VCaP (cell line): Measurements from ENCODE around the gene RBX1.
A peak's percentile ranks its signal among the peaks of the same experiment; 100 is the strongest.

Experiments
- H3K27ac ChIP-seq: fragments of 450-650 bp; 2 replicates; pipeline ENCODE4 v1.5.1; 2017
- CTCF ChIP-seq: fragments of 450-650 bp; conservative IDR thresholded peaks from 2 replicates; pipeline ENCODE4 v1.5.1; 2017; ENCODE audit warnings: mild to moderate bottlenecking, moderate library complexity

RBX1 gene

GRCh38 chr22:41009222-41009948 lies 58.2 kb downstream of the RBX1 start:
- no peak overlapping the region for H3K27ac ChIP-seq
- no peak for TF ChIP-seq CTCF

- TF ChIP-seq CTCF, result no peak
- H3K27ac ChIP-seq, result no peak overlapping the region
Measured at GRCh38 chr22:41015003-41015402, 63.8 kb downstream of the RBX1 start.

- TF ChIP-seq CTCF, result no peak
- peak overlapping the region; percentile 97 for H3K27ac ChIP-seq
Measured at GRCh38 chr22:41021061-41021612, 70.0 kb downstream of the RBX1 start.

- TF ChIP-seq CTCF, result 0 out of 2 replicates have a peak, but pooled peaks have one; percentile 21
- peak overlapping the region; percentile 97 for H3K27ac ChIP-seq
Measured at GRCh38 chr22:41021613-41022454, 70.7 kb downstream of the RBX1 start.

- no peak for TF ChIP-seq CTCF
- peak overlapping the region; percentile 97 for H3K27ac ChIP-seq
Measured at GRCh38 chr22:41022470-41023298, 71.5 kb downstream of the RBX1 start.
